Mesenchymal stem cell (in vitro differentiated cells and primary cell): ENCODE results near the gene IFNGR2.

ENCODE experiments used
- DNase-seq: peaks from one replicate; pipeline ENCODE4 v3.0.0-alpha.2; 2013
- H2AFZ ChIP-seq: one replicate; pipeline ENCODE4 v1.6.1; 2013; ENCODE audit warnings: low read depth, mild to moderate bottlenecking, control low read depth, inconsistent platforms, low read length, moderate library complexity
- H2AK5ac ChIP-seq: 2 replicates; pipeline ENCODE4 v1.6.1; 2013; ENCODE audit warnings: low read length, moderate library complexity, mild to moderate bottlenecking, inconsistent platforms; ENCODE audit not compliant: severe bottlenecking
- H2BK120ac ChIP-seq: one replicate; pipeline ENCODE4 v1.6.1; 2013; ENCODE audit warnings: low read depth, mild to moderate bottlenecking, inconsistent platforms, low read length, moderate library complexity
- H2BK12ac ChIP-seq, 2 experiments: one replicate each; pipeline ENCODE4 v1.6.1; 2013; ENCODE audit warnings: inconsistent platforms in 2 of 2, low read length in 2 of 2, mild to moderate bottlenecking in 2 of 2, moderate library complexity in 2 of 2, control low read depth in 1 of 2
- H2BK15ac ChIP-seq: one replicate; pipeline ENCODE4 v1.6.1; 2013; ENCODE audit warnings: mild to moderate bottlenecking, low read depth, inconsistent platforms; ENCODE audit not compliant: poor library complexity, severe bottlenecking
- H2BK5ac ChIP-seq: 2 replicates; pipeline ENCODE4 v1.6.1; 2013; ENCODE audit warnings: low read depth, mild to moderate bottlenecking, low read length, control low read depth, inconsistent platforms; ENCODE audit not compliant: poor library complexity, severe bottlenecking
- H3K14ac ChIP-seq, 2 experiments: one replicate each; pipeline ENCODE4 v1.6.1; 2013; ENCODE audit warnings: inconsistent platforms in 2 of 2, low read length in 2 of 2, control low read depth in 1 of 2, mild to moderate bottlenecking in 1 of 2, moderate library complexity in 1 of 2
- H3K18ac ChIP-seq, 2 experiments: one replicate each; pipeline ENCODE4 v1.6.1; 2013; ENCODE audit warnings: inconsistent platforms in 2 of 2, low read length in 2 of 2, control low read depth in 1 of 2, low read depth in 1 of 2, mild to moderate bottlenecking in 1 of 2
- H3K23ac ChIP-seq, 2 experiments: one replicate each; pipeline ENCODE4 v1.6.1; 2013; ENCODE audit warnings: inconsistent platforms in 2 of 2, low read length in 2 of 2, mild to moderate bottlenecking in 2 of 2, moderate library complexity in 2 of 2, control low read depth in 1 of 2
- H3K27ac ChIP-seq: 2 replicates; pipeline ENCODE4 v1.5.1; 2013; ENCODE audit warnings: mild to moderate bottlenecking, moderate library complexity, low read length, control low read depth, inconsistent platforms; ENCODE audit not compliant: poor library complexity, severe bottlenecking
- H3K27me3 ChIP-seq, 2 experiments: 2 replicates each; pipeline versions ENCODE4 v1.6.1 to v1.7.0; 2013; ENCODE audit warnings: low read length in 2 of 2, mild to moderate bottlenecking in 2 of 2, moderate library complexity in 2 of 2, control low read depth in 1 of 2, inconsistent platforms in 1 of 2; ENCODE audit not compliant: control insufficient read depth in 1 of 2, insufficient read depth in 1 of 2
- H3K36me3 ChIP-seq, 2 experiments: 2 replicates each; pipeline versions ENCODE4 v1.6.1 to v1.7.0; 2013; ENCODE audit warnings: low read length in 2 of 2, control low read depth in 1 of 2, inconsistent platforms in 1 of 2, low read depth in 1 of 2, mild to moderate bottlenecking in 1 of 2; ENCODE audit not compliant: insufficient read depth in 2 of 2, control insufficient read depth in 1 of 2
- H3K4ac ChIP-seq, 2 experiments: one replicate each; pipeline ENCODE4 v1.6.1; 2013; ENCODE audit warnings: inconsistent platforms in 2 of 2, low read length in 2 of 2, mild to moderate bottlenecking in 2 of 2, moderate library complexity in 2 of 2, control low read depth in 1 of 2, low read depth in 1 of 2
- H3K4me1 ChIP-seq: 2 replicates; pipeline ENCODE4 v1.6.1; 2013; ENCODE audit warnings: low read depth, low read length, control low read depth; ENCODE audit not compliant: control insufficient read depth, insufficient read depth
- H3K4me2 ChIP-seq: 2 replicates; pipeline ENCODE4 v1.6.1; 2013; ENCODE audit warnings: low read length, mild to moderate bottlenecking, inconsistent platforms; ENCODE audit not compliant: poor library complexity, severe bottlenecking
- H3K4me3 ChIP-seq, 2 experiments: 2 replicates each; pipeline versions ENCODE4 v1.5.1 to v1.7.0; 2013; ENCODE audit warnings: low read length in 2 of 2, mild to moderate bottlenecking in 2 of 2, control low read depth in 1 of 2, low read depth in 1 of 2; ENCODE audit not compliant: insufficient read depth in 1 of 2
- H3K79me1 ChIP-seq: replicated peaks from 2 replicates; pipeline ENCODE4 v1.6.1; 2013; ENCODE audit warnings: mild to moderate bottlenecking, control low read depth, low read length, inconsistent platforms; ENCODE audit not compliant: poor library complexity, severe bottlenecking
- H3K9ac ChIP-seq: 2 replicates; pipeline ENCODE4 v1.7.0; 2013; ENCODE audit warnings: mild to moderate bottlenecking, low read length, moderate library complexity
- H3K9me3 ChIP-seq: 2 replicates; pipeline ENCODE4 v1.7.0; 2013; ENCODE audit warnings: mild to moderate bottlenecking, low read length; ENCODE audit not compliant: control insufficient read depth
- H4K8ac ChIP-seq: one replicate; pipeline ENCODE4 v1.6.1; 2013; ENCODE audit warnings: inconsistent platforms, mild to moderate bottlenecking, low read length, moderate library complexity
- H4K91ac ChIP-seq: one replicate; pipeline ENCODE4 v1.6.1; 2013; ENCODE audit warnings: mild to moderate bottlenecking, low read length, inconsistent platforms
- WGBS: methylation state at CpG from one replicate; pipeline ENCODE4 v1.1.7; 2013; ENCODE audit warnings: mixed read lengths; 5-methylcytosine and 5-hydroxymethylcytosine counted together

Gene IFNGR2

DNA sequence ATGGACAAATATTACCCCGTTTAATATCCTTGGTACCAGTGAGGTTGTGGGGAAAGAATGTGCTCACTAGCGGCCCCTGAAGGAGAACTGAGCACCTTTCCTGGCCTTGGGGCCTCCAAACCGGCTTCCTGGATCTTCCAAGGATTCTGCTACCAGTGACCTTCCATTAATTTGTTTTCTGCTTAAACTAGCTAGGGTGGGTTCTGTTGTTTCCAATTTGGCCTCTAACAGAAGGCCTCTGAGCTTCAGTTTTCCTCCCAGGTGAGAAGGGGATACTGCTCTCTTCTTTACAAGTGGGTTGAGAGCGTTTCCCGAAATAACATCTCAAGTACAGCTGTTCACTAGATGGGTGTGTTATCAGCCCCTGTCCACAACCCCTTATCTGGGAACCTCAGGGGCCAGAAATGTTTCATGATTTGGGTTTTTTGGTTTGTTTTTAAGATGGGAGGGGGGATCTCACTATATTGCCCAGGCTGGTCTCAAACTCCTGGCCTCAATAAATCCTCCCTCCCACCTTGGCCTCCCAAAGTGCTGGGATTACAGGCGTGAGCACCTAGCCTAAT is 16.9 kb upstream of the IFNGR2 start:
- Histone ChIP-seq H3K23ac (no peak overlapping the region), H3K79me1 (no peaks in the 10 kb centered on the region), H3K4ac (no peak overlapping the region), H2BK5ac (no peak overlapping the region), H2BK120ac (no peak overlapping the region), H3K4me2 (no peak overlapping the region), H3K9ac (no peak overlapping the region), H3K27ac (no peak overlapping the region), H2BK12ac (no peak overlapping the region), H3K4me1 (peaks cover 18% of the 10 kb centered on the region), H2AFZ (no peak overlapping the region), H3K36me3 (no peaks in the 10 kb centered on the region), H3K9me3 (no peaks in the 10 kb centered on the region), H3K14ac (no peak overlapping the region), H3K27me3 (peaks cover 0 to 19% of the 10 kb centered on the region in 2 experiments), H2BK15ac (no peak overlapping the region), H4K8ac (no peak overlapping the region), H3K4me3 (no peak overlapping the region), H4K91ac (no peak overlapping the region), H3K18ac (no peak overlapping the region), H2AK5ac (no peak overlapping the region)
- 69% methylated on average over 4 of the region's 6 CpGs for WGBS
- DNase-seq: no peak

DNA sequence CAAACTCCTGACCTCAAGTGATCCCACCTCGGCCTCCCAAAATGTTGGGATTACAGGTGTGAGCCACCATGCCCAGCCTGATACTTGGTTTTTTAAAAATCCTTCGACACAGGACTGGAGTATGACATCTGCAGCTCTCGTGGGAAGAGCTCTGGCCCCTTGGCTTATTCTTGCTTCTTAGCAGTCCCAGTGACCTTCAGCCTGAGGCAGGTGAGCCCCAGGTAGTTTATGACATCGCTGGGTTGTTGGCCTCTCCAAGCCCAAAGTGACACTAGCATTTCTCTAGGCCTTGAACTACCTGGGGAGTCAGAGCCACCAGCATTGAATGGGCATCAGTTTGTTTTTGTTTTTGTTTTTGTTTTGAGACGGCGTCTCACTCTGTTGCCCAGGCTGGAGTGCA is 15.9 kb upstream of the IFNGR2 start:
- Histone ChIP-seq H3K9ac (no peak overlapping the region), H3K27me3 (peaks cover 0 to 22% of the 10 kb centered on the region in 2 experiments), H3K27ac (no peak overlapping the region), H3K14ac (no peak overlapping the region), H2AK5ac (no peak overlapping the region), H3K79me1 (no peaks in the 10 kb centered on the region), H3K23ac (no peak overlapping the region), H4K91ac (no peak overlapping the region), H2BK5ac (no peak overlapping the region), H3K9me3 (no peaks in the 10 kb centered on the region), H2BK120ac (no peak overlapping the region), H2BK15ac (no peak overlapping the region), H3K4me1 (peaks cover 17% of the 10 kb centered on the region), H3K4ac (no peak overlapping the region), H3K18ac (no peak overlapping the region), H3K36me3 (no peaks in the 10 kb centered on the region), H3K4me2 (no peak overlapping the region), H2BK12ac (no peak overlapping the region), H2AFZ (no peak overlapping the region), H4K8ac (no peak overlapping the region), H3K4me3 (no peak overlapping the region)
- 94% methylated on average over 6 of the region's 6 CpGs for WGBS
- no peak for DNase-seq

DNA sequence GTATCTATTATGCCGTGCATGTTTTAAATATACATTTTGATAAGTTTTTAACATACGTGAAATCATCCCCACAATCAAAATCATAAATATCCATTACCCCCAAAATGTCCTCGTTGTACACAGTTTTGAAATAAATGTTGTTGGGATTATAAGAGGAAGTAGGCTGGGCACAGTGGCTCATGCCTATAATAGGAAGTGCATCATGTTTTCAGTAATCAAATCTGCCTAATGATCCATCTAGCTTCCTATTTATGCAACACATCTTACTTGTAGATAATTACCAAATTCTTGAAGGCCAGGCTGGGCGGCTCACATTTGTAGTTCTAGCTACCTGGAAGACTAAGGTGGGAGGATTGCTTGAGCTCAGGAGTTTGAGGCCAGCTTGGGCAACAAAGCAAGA is 15.0 kb upstream of the IFNGR2 start:
- no peak overlapping the region for H3K18ac ChIP-seq
- no peak overlapping the region for H3K14ac ChIP-seq
- H4K91ac ChIP-seq: no peak overlapping the region
- no peak overlapping the region for H3K9ac ChIP-seq
- H3K4me1 ChIP-seq: peaks cover 8% of the 10 kb centered on the region
- no peak overlapping the region for H3K4me2 ChIP-seq
- H4K8ac ChIP-seq: no peak overlapping the region
- H3K27me3 ChIP-seq: peaks cover 0 to 29% of the 10 kb centered on the region in 2 experiments
- no peak overlapping the region for H2BK5ac ChIP-seq
- H2BK12ac ChIP-seq: no peak overlapping the region
- H3K4me3 ChIP-seq: no peak overlapping the region
- WGBS: 87% methylated on average over 2 of the region's 4 CpGs
- H3K27ac ChIP-seq: no peak overlapping the region
- no peak overlapping the region for H2AK5ac ChIP-seq
- no peaks in the 10 kb centered on the region for H3K9me3 ChIP-seq
- H2AFZ ChIP-seq: no peak overlapping the region
- H2BK15ac ChIP-seq: no peak overlapping the region
- no peak overlapping the region for H3K4ac ChIP-seq
- no peak overlapping the region for H3K23ac ChIP-seq
- no peaks in the 10 kb centered on the region for H3K36me3 ChIP-seq
- no peaks in the 10 kb centered on the region for H3K79me1 ChIP-seq
- no peak for DNase-seq
- H2BK120ac ChIP-seq: no peak overlapping the region

DNA sequence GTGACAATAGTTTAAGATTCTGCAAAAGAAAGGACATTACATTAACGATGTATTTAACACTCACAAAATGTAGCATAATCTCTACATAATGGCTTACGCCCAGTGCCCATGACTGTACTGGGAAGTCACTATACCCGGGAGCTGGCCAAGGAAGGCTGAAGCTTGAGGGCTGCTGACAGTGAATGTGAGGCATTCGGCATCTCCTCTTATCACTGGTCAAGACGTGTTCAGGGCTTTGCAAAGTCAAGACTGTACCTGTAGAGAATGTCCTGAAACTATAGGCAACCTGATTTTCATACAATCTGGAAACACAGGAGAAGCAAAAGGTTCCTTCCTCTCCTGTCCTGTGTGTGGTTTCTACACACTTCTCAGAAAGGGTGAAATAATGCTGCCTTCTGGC is 12.7 kb upstream of the IFNGR2 start:
- 96% methylated on average over 5 of the region's 5 CpGs for WGBS

More for the DNA sequence above, 12.7 kb upstream of the IFNGR2 start:
- Histone ChIP-seq H3K36me3 (no peaks in the 10 kb centered on the region), H2BK120ac (no peak overlapping the region), H3K4me2 (no peak overlapping the region), H3K9me3 (no peaks in the 10 kb centered on the region), H3K14ac (no peak overlapping the region), H3K27me3 (peaks cover 0 to 30% of the 10 kb centered on the region in 2 experiments), H3K23ac (no peak overlapping the region), H2AFZ (no peak overlapping the region), H4K91ac (no peak overlapping the region), H2BK15ac (no peak overlapping the region), H4K8ac (no peak overlapping the region), H2BK12ac (no peak overlapping the region), H3K18ac (no peak overlapping the region), H2AK5ac (no peak overlapping the region), H3K79me1 (no peaks in the 10 kb centered on the region), H3K4me3 (no peak overlapping the region), H3K4me1 (no peaks in the 10 kb centered on the region), H3K4ac (no peak overlapping the region), H2BK5ac (no peak overlapping the region), H3K9ac (no peak overlapping the region), H3K27ac (no peak overlapping the region)
- no peak for DNase-seq
